ENCODE results near the gene IL7R. TPM values are rescaled to one million over a fixed set of nuclear protein-coding genes. Genes with fewer than 3 reads are reported as not detected.
A peak's percentile ranks its signal among the peaks of the same experiment; 100 is the strongest.

The IL7R gene
- total and polyA plus RNA-seq, 7 experiments from 2014 or later, result 341 to 1,298 (median 690) TPM

- intact Hi-C loops (cut with micrococcal nuclease), result loop anchor here (1.0 to 2.0 kb wide), 2 partner anchors 8 to 101 kb away; no protein-coding TSS in a partner anchor
- H3K27ac Mint-ChIP-seq, result peak overlapping the region; percentile 84 to 98 (median 95)
- H3K36me3 Mint-ChIP-seq, result peaks cover 0 to 17% (median 5%) of the 10 kb centered on the region in 5 donors
- H3K27me3 Mint-ChIP-seq, result no peaks in the 10 kb centered on the region
- H3K9me3 ChIP-seq (ENCODE audit: control insufficient read depth in 2 of 3, low read length in 3 of 3), result no peaks in the 10 kb centered on the region
- no peak for ATAC-seq
- CTCF ChIA-PET, result interaction anchor here (0.7 to 5.8 kb wide), 15 partner anchors 8 to 735 kb away, joined by 3 to 50 read pairs (median 5); no protein-coding TSS in a partner anchor
- peak overlapping the region; percentile 43 to 75 (median 70) for H3K4me3 Mint-ChIP-seq
- H3K4me1 Mint-ChIP-seq, result peaks cover 63 to 100% (median 98%) of the 10 kb centered on the region in 7 donors
- POLR2A ChIA-PET, result interaction anchor here (0.6 to 21.7 kb wide), 23 partner anchors 7 to 165 kb away, joined by 3 to 1069 read pairs (median 9); partner anchors contain the start of gene IL7R
- DNase-seq, result peak in 1 of 9 donors; percentile 16
- peaks cover 0 to 7% (median 3%) of the 10 kb centered on the region in 11 donors for H3K9me3 Mint-ChIP-seq
- peak overlapping the region; percentile 7 for H3K4me3 ChIP-seq (ENCODE audit: low read length)
- H3K4me1 ChIP-seq (ENCODE audit: control insufficient read depth in 2 of 2, insufficient read depth in 2 of 2, low read length in 2 of 2), result peaks cover 89 to 91% of the 10 kb centered on the region in 2 donors
- H3K36me3 ChIP-seq (ENCODE audit: control insufficient read depth in 2 of 3, insufficient read depth in 3 of 3, low read length in 3 of 3), result no peaks in the 10 kb centered on the region
- H3K27me3 ChIP-seq (ENCODE audit: control insufficient read depth in 2 of 2, insufficient read depth in 2 of 2, low read length in 2 of 2), result no peaks in the 10 kb centered on the region
- peak overlapping the region; percentile 62 for H3K27ac ChIP-seq (ENCODE audit: low read depth, low read length)
These were observed 33.2 kb upstream of the IL7R start for GRCh38 chr5:35823347-35824098.

- Mint-ChIP-seq H3K9me3 (peaks cover 0 to 5% (median 0%) of the 10 kb centered on the region in 11 donors), H3K4me3 (peak overlapping the region; percentile 35 to 90 (median 72)), H3K36me3 (peaks cover 0 to 5% (median 0%) of the 10 kb centered on the region in 5 donors), H3K27me3 (no peaks in the 10 kb centered on the region), H3K4me1 (peaks cover 57 to 99% (median 93%) of the 10 kb centered on the region in 7 donors), H3K27ac (peak overlapping the region; percentile 84 to 98 (median 95))
- no peak for ATAC-seq
- no peak for DNase-seq
- no peaks in the 10 kb centered on the region for H3K27me3 ChIP-seq (ENCODE audit: control insufficient read depth in 2 of 2, insufficient read depth in 2 of 2, low read length in 2 of 2)
- peaks cover 71 to 78% of the 10 kb centered on the region in 2 donors for H3K4me1 ChIP-seq (ENCODE audit: control insufficient read depth in 2 of 2, insufficient read depth in 2 of 2, low read length in 2 of 2)
- H3K9me3 ChIP-seq (ENCODE audit: control insufficient read depth in 2 of 3, low read length in 3 of 3), result no peaks in the 10 kb centered on the region
- POLR2A ChIA-PET, result interaction anchor here (0.5 to 21.7 kb wide), 12 partner anchors 7 to 46 kb away, joined by 3 to 1069 read pairs (median 4); partner anchors contain the start of gene IL7R
- H3K36me3 ChIP-seq (ENCODE audit: control insufficient read depth in 2 of 3, insufficient read depth in 3 of 3, low read length in 3 of 3), result no peaks in the 10 kb centered on the region
- intact Hi-C loops (cut with micrococcal nuclease), result loop anchor here (1.0 kb wide), 2 partner anchors 10 to 26 kb away; no protein-coding TSS in a partner anchor
- H3K4me3 ChIP-seq (ENCODE audit: low read length), result no peak overlapping the region
- CTCF ChIA-PET, result interaction anchor here (0.6 to 1.3 kb wide), 3 partner anchors 15 to 29 kb away, joined by 3 to 5 read pairs (median 3); no protein-coding TSS in a partner anchor
- peak overlapping the region; percentile 38 for H3K27ac ChIP-seq (ENCODE audit: low read depth, low read length)
These were observed 30.6 kb upstream of the IL7R start for GRCh38 chr5:35826056-35826455.

- peaks cover 72 to 79% of the 10 kb centered on the region in 2 donors for H3K4me1 ChIP-seq (ENCODE audit: control insufficient read depth in 2 of 2, insufficient read depth in 2 of 2, low read length in 2 of 2)
- H3K27ac Mint-ChIP-seq, result peak overlapping the region; percentile 84 to 98 (median 95)
- no peaks in the 10 kb centered on the region for H3K27me3 Mint-ChIP-seq
- DNase-seq, result no peak
- peaks cover 0 to 6% (median 0%) of the 10 kb centered on the region in 5 donors for H3K36me3 Mint-ChIP-seq
- peaks cover 56 to 99% (median 94%) of the 10 kb centered on the region in 7 donors for H3K4me1 Mint-ChIP-seq
- peak overlapping the region; percentile 38 for H3K27ac ChIP-seq (ENCODE audit: low read depth, low read length)
- intact Hi-C loops (cut with micrococcal nuclease), result loop anchor here (1.0 kb wide), 2 partner anchors 10 to 26 kb away; no protein-coding TSS in a partner anchor
- H3K9me3 ChIP-seq (ENCODE audit: control insufficient read depth in 2 of 3, low read length in 3 of 3), result no peaks in the 10 kb centered on the region
- H3K4me3 Mint-ChIP-seq, result peak overlapping the region; percentile 35 to 90 (median 72)
- no peak overlapping the region for H3K4me3 ChIP-seq (ENCODE audit: low read length)
- ATAC-seq, result no peak
- H3K36me3 ChIP-seq (ENCODE audit: control insufficient read depth in 2 of 3, insufficient read depth in 3 of 3, low read length in 3 of 3), result no peaks in the 10 kb centered on the region
- H3K27me3 ChIP-seq (ENCODE audit: control insufficient read depth in 2 of 2, insufficient read depth in 2 of 2, low read length in 2 of 2), result no peaks in the 10 kb centered on the region
- ChIA-PET CTCF (interaction anchor here (1.3 to 1.5 kb wide), 3 partner anchors 28 to 50 kb away, joined by 3 to 4 read pairs (median 3); no protein-coding TSS in a partner anchor), POLR2A (interaction anchor here (0.6 to 21.7 kb wide), 10 partner anchors 11 to 47 kb away, joined by 3 to 1069 read pairs (median 4); partner anchors contain the start of gene IL7R)
- H3K9me3 Mint-ChIP-seq, result peaks cover 0 to 5% (median 0%) of the 10 kb centered on the region in 11 donors
These were observed 30.1 kb upstream of the IL7R start for GRCh38 chr5:35826554-35826953.

- no peak overlapping the region for H3K4me3 ChIP-seq (ENCODE audit: low read length)
- H3K36me3 ChIP-seq (ENCODE audit: control insufficient read depth in 2 of 3, insufficient read depth in 3 of 3, low read length in 3 of 3), result no peaks in the 10 kb centered on the region
- intact Hi-C loops (cut with micrococcal nuclease), result no loop called here
- peaks cover 71 to 78% of the 10 kb centered on the region in 2 donors for H3K4me1 ChIP-seq (ENCODE audit: control insufficient read depth in 2 of 2, insufficient read depth in 2 of 2, low read length in 2 of 2)
- DNase-seq (peak in 1 of 9 donors; percentile 31), ATAC-seq (no peak)
- H3K27me3 Mint-ChIP-seq, result no peaks in the 10 kb centered on the region
- ChIA-PET CTCF (interaction anchor here (1.5 to 1.6 kb wide), 2 partner anchors 31 to 50 kb away, joined by 3 to 4 read pairs; no protein-coding TSS in a partner anchor), POLR2A (interaction anchor here (0.9 to 21.7 kb wide), 10 partner anchors 7 to 49 kb away, joined by 3 to 1069 read pairs (median 12); partner anchors contain the start of gene IL7R)
- H3K27me3 ChIP-seq (ENCODE audit: control insufficient read depth in 2 of 2, insufficient read depth in 2 of 2, low read length in 2 of 2), result no peaks in the 10 kb centered on the region
- peak overlapping the region; percentile 81 to 97 (median 94) for H3K27ac Mint-ChIP-seq
- H3K9me3 Mint-ChIP-seq, result peaks cover 0 to 5% (median 0%) of the 10 kb centered on the region in 11 donors
- no peak overlapping the region for H3K27ac ChIP-seq (ENCODE audit: low read depth, low read length)
- H3K4me1 Mint-ChIP-seq, result peaks cover 51 to 99% (median 93%) of the 10 kb centered on the region in 7 donors
- peaks cover 0 to 6% (median 0%) of the 10 kb centered on the region in 5 donors for H3K36me3 Mint-ChIP-seq
- peak overlapping the region in 7 of 10 donors; percentile 10 to 75 (median 44) for H3K4me3 Mint-ChIP-seq
- H3K9me3 ChIP-seq (ENCODE audit: control insufficient read depth in 2 of 3, low read length in 3 of 3), result no peaks in the 10 kb centered on the region
These were observed 28.6 kb upstream of the IL7R start for GRCh38 chr5:35828082-35828598.

GRCh38 chr5:35830587-35830986, 26.1 kb upstream of the IL7R start:
- CTCF ChIA-PET, result interaction anchor here (0.6 to 2.4 kb wide), 12 partner anchors 8 to 94 kb away, joined by 3 to 14 read pairs (median 4); partner anchors contain the start of gene IL7R
- intact Hi-C loops (cut with micrococcal nuclease), result loop anchor here (1.0 kb wide), 7 partner anchors 8 to 53 kb away; no protein-coding TSS in a partner anchor
- Histone ChIP-seq H3K27me3 (ENCODE audit: control insufficient read depth in 2 of 2, insufficient read depth in 2 of 2, low read length in 2 of 2) (no peaks in the 10 kb centered on the region), H3K4me1 (ENCODE audit: control insufficient read depth in 2 of 2, insufficient read depth in 2 of 2, low read length in 2 of 2) (peaks cover 69 to 78% of the 10 kb centered on the region in 2 donors), H3K9me3 (ENCODE audit: control insufficient read depth in 2 of 3, low read length in 3 of 3) (no peaks in the 10 kb centered on the region), H3K36me3 (ENCODE audit: control insufficient read depth in 2 of 3, insufficient read depth in 3 of 3, low read length in 3 of 3) (no peaks in the 10 kb centered on the region), H3K4me3 (ENCODE audit: low read length) (peak overlapping the region; percentile 4), H3K27ac (ENCODE audit: low read depth, low read length) (peak overlapping the region; percentile 59)
- ATAC-seq (peak; percentile 94), DNase-seq (peak in 7 of 9 donors; percentile 77 to 92 (median 89))
- H3K27me3 Mint-ChIP-seq, result no peaks in the 10 kb centered on the region
- H3K9me3 Mint-ChIP-seq, result no peaks in the 10 kb centered on the region
- H3K27ac Mint-ChIP-seq, result peak overlapping the region; percentile 82 to 98 (median 89)
- POLR2A ChIA-PET, result interaction anchor here (0.7 to 21.7 kb wide), 20 partner anchors 9 to 160 kb away, joined by 3 to 1069 read pairs (median 6); partner anchors contain the start of gene IL7R
- peaks cover 0 to 18% (median 0%) of the 10 kb centered on the region in 5 donors for H3K36me3 Mint-ChIP-seq
- H3K4me1 Mint-ChIP-seq, result peaks cover 53 to 99% (median 90%) of the 10 kb centered on the region in 7 donors
- peak overlapping the region; percentile 1 to 78 (median 70) for H3K4me3 Mint-ChIP-seq

Measured in naive thymus-derived CD4-positive, alpha-beta T cell (primary cell).